Pancreas (tissue), 10 donors: ENCODE data around the gene HCFC1. TPM values are rescaled to one million over a fixed set of nuclear protein-coding genes. Genes with fewer than 3 reads are reported as not detected.
A peak's percentile ranks its signal among the peaks of the same experiment; 100 is the strongest.

ENCODE experiments used
- ATAC-seq, 4 donors: fragments of 200-7000 bp; cut with Tn5 transposase; one replicate each; pipeline versions ENCODE4 v1.8.0 to v1.9.1; 2020; ENCODE audit warnings: mild to moderate bottlenecking in 4 of 4, moderate library complexity in 4 of 4
- DNase-seq, 6 donors: peaks; one replicate each; pipeline ENCODE4 v3.0.0-alpha.2; 2020
- FAIRE-seq: peaks from 2 replicates; lab custom pipeline; 2012; peaks lifted over from hg19 to GRCh38; lab: Jason Lieb, UNC
- H3K27ac ChIP-seq, 4 donors: fragments of 200-600 bp; sonication (generic); 1 replicate in 3 of 4; 2 replicates in 1 of 4; pipeline versions ENCODE4 v1.5.0 to v1.8.0; 2020
- H3K27me3 ChIP-seq, 4 donors: fragments of 200-600 bp; one replicate each; pipeline ENCODE4 v1.8.0; 2021
- H3K36me3 ChIP-seq, 3 donors: fragments of 200-600 bp; sonication (generic) in 1 of 3; one replicate each; pipeline versions ENCODE4 v1.5.0 to v1.8.0; 2020 to 2021
- H3K4me1 ChIP-seq, 3 donors: fragments of 200-600 bp; one replicate each; pipeline ENCODE4 v1.8.0; 2021
- H3K4me3 ChIP-seq, 4 donors: fragments of 200-600 bp; sonication (generic) in 2 of 4; one replicate each; pipeline versions ENCODE4 v1.5.0 to v1.8.0; 2020 to 2021
- H3K9me3 ChIP-seq, 4 donors: fragments of 200-600 bp; one replicate each; pipeline ENCODE4 v1.8.0; 2021
- CTCF ChIP-seq, 4 donors: fragments of 200-600 bp; sonication (generic) in 3 of 4; IDR thresholded peaks; one replicate each; pipeline versions ENCODE4 v1.5.0 to v1.8.0; 2021; ENCODE audit warnings: antibody characterized with exemption in 4 of 4
- WGBS, 2 donors: extraction: QIAGEN DNeasy Blood & Tissue Kit; methylation state at CpG; one replicate each; pipeline ENCODE4 v1.1.7; 2013; 5-methylcytosine and 5-hydroxymethylcytosine counted together
- intact Hi-C, 3 donors: fragments of 100-400 bp; cut with DNase I; formaldehyde crosslinking; loops; one replicate each; pipeline versions ENCODE4 v1.11.1 to v1.14.2; 2022
- polyA plus RNA-seq, 2 donors: library from polyadenylated mRNA; stranded (reverse); fragments of 200-250 nt; gene quantifications; one replicate each; pipeline ENCODE4 v1.2.3, GENCODE V29; 2013
- total RNA-seq, 6 donors: library from RNA; stranded (reverse); fragmentation: NEBNext Ultra II Directional in 4 of 6; extraction: Animal tissue kit (Norgen Biotek cat#: 25700) in 4 of 6; gene quantifications; one replicate each; pipeline versions ENCODE4 v1.2.1 to v1.2.4, GENCODE V29; 2021 to 2023
- donor health status: healthy with polysubstance abuse.
- donor health status: DM: no; HTN: no; CAD: no; lungs with moderate emphysema.
- donor health status: DM: no; HTN: no; CAD: no.
- donor health status: control.
- donor health status: control.
- donor health status: Bipolar disorder and iron deficiency.
- donor health status: DM: yes; HTN: yes; CAD: no.
- donor health status: DM: no; HTN: no; CAD: no.
- donor health status: DM: no; HTN: no; CAD: no.
- donor health status: DM: yes; HTN: yes; CAD: no.

HCFC1 gene
- total and polyA plus RNA-seq, 8 donors = 10.4 to 28.4 (median 16.6) TPM

DNA sequence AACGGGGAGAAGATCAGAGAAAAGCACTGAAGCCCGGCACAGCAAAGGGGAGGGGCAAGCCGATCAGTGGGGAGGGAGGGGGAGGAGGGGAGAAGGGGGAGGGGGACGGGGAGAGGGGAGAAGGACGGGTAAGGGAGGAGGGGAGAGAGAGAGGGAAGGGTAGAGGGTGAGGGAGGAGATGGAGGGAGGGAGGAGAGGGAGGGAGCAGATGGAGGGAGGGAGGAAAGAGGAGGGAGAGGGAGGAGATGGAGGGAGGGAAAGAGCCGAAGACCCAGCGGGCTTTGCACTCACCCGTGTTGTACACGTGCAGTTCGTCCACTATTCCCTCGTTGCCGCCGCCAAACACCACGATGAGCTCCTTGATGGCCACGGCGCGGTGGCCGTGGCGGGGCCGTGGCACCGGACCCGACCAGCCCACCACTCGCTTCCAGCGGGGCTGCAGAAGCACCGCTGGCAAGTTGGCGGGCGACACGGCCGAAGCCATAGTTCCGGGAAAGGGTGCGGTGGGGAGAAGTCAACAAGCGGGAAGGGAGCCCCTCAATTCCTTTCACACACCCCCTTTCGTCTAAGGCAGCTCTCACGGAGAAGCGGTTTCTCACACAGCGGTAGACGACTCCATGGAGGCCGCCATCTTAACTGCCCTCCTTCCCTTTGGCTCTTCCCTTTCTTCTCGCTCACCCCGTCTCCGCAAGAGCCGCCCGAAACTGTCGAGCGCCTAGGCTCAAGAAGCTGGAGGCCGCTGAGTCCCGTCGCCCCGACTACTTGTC is 1.1 kb downstream of the HCFC1 start:
- Histone ChIP-seq H3K9me3 (no peaks in the 10 kb centered on the region), H3K27me3 (no peaks in the 10 kb centered on the region), H3K4me1 (peaks cover 0 to 14% (median 0%) of the 10 kb centered on the region in 3 donors), H3K36me3 (no peaks in the 10 kb centered on the region), H3K27ac (peak overlapping the region; percentile 94 to 99 (median 98)), H3K4me3 (peak overlapping the region; percentile 66 to 92 (median 78))
- TF ChIP-seq CTCF (IDR thresholded peaks at IDR 0.05) = no peak
- DNase-seq (peak in 3 of 6 donors; percentile 43 to 80 (median 60)), ATAC-seq (peak; percentile 15 to 28 (median 22)), FAIRE-seq (no peak)
- intact Hi-C loops = no loop called here
- 0 to 6% methylated on average over 41 to 49 of the region's 49 CpGs for WGBS, 2 donors

DNA sequence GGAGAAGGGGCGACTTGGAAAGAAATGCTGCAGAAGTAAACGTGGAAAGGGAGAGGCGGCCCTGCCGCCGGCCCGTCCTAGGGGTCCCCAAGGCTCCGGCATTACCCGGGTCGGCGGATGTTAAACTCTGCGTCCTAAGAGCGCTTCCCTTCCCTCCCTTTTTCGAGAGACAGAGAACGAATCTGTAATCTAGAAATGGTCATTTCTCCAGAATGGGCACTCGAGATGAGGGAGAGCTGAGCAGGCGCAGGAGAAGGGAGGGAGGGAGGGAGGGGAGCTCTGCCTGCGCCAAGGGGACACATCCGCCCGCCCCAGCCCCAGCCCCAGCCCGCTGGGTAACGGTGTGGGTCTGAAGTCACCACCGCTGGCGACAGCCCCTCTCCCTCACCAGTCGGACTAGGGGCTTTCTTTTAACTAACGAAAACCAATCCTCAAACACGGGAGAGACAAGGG is 1.7 kb downstream of the HCFC1 start:
- H3K4me1 ChIP-seq = peaks cover 0 to 12% (median 0%) of the 10 kb centered on the region in 3 donors
- ATAC-seq (no peak), DNase-seq (peak in 3 of 6 donors; percentile 38 to 65 (median 62)), FAIRE-seq (no peak)
- no peaks in the 10 kb centered on the region for H3K9me3 ChIP-seq
- H3K27ac ChIP-seq = peak overlapping the region in 2 of 4 donors; percentile 12 to 36
- intact Hi-C loops = no loop called here
- no peak for TF ChIP-seq CTCF (IDR thresholded peaks at IDR 0.05)
- no peaks in the 10 kb centered on the region for H3K36me3 ChIP-seq
- no peaks in the 10 kb centered on the region for H3K27me3 ChIP-seq
- peak overlapping the region; percentile 2 to 92 (median 44) for H3K4me3 ChIP-seq
- WGBS, 2 donors = 2 to 24% methylated on average over 26 of the region's 26 CpGs

DNA sequence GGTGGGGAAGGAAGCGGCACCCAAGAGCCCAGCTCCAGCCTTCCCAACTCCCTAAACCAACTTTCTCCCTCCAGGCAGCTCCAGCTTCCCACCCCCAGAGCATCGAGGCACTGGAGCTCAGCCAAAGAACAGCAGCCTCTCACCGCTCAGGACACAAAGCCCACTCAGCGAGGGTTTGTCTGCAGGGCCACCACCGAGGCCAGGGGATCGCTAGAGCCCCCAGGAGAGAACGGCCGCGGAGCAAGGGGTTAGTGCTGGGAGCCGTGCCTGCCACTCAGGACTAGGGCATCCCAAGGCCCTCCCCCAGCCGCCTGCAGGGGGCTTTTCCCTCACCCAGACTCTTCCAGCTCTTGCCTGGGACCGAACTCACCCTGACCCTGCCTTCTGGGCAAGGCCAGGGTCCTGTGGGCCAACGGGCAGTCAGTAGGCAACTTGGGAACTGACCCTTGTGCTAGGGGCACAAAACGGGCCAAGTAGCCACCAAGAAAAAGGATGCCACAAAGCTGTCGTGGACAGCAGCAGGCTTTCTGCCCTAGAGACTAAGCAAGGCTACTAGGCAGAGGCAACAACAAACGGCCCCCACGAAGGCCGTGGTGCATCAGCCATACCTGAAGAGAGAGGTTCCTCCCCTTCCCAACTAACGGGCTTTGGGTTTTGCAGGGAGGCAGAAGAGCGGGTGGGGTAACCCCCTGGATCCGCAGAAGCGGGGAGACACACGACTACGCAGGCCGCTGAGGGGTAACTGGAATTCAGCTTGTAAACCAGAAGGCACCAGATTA is 2.3 kb downstream of the HCFC1 start:
- Histone ChIP-seq H3K36me3 (no peaks in the 10 kb centered on the region), H3K27ac (peak overlapping the region in 2 of 4 donors; percentile 12 to 36), H3K9me3 (no peaks in the 10 kb centered on the region), H3K4me1 (peaks cover 0 to 6% (median 0%) of the 10 kb centered on the region in 3 donors), H3K27me3 (no peaks in the 10 kb centered on the region), H3K4me3 (peak overlapping the region; percentile 2 to 92 (median 44))
- WGBS, 2 donors = 16 to 47% methylated on average over 25 of the region's 25 CpGs
- intact Hi-C loops = no loop called here
- TF ChIP-seq CTCF (IDR thresholded peaks at IDR 0.05) = no peak
- FAIRE-seq (no peak), ATAC-seq (no peak), DNase-seq (peak in 2 of 6 donors; percentile 58 to 76)

DNA sequence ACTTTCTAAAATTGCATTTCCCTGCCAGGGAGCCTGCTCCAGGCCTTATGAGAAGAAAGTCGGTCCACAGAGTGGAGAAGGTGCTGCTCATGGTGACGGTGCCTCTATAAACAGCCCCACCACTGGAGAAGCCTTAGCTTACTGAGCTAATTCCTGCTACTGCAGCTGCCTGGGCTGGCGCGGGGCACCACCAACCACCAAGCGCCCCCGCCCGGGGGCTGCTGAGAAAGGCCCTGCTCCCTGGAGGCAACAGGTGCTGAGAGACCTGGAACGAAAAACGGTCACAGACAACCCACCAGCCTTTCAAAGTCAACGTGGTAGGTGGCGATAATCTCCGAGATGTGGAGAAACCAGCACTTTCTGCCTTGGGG is 2.9 kb downstream of the HCFC1 start:
- H3K36me3 ChIP-seq = no peaks in the 10 kb centered on the region
- DNase-seq (peak in 2 of 6 donors; percentile 55 to 64), FAIRE-seq (no peak), ATAC-seq (no peak)
- intact Hi-C loops = no loop called here
- H3K9me3 ChIP-seq = no peaks in the 10 kb centered on the region
- 11 to 41% methylated on average over 12 of the region's 12 CpGs for WGBS, 2 donors
- TF ChIP-seq CTCF (IDR thresholded peaks at IDR 0.05) = no peak
- H3K4me1 ChIP-seq = peaks cover 0 to 6% (median 0%) of the 10 kb centered on the region in 3 donors
- H3K4me3 ChIP-seq = peak overlapping the region in 1 of 4 donors; percentile 66
- no peaks in the 10 kb centered on the region for H3K27me3 ChIP-seq
- H3K27ac ChIP-seq = peak overlapping the region in 1 of 4 donors; percentile 36
